HepG2 (cell line): ENCODE data around the gene DQX1. TPM values are rescaled to one million over a fixed set of nuclear protein-coding genes. Genes with fewer than 3 reads are reported as not detected.

Experiments used
- ATAD3A ChIP-seq: sonication (generic); formaldehyde crosslinking; IDR thresholded peaks from 2 replicates; pipeline ENCODE4 v1.4.0; 2020; ENCODE audit warnings: missing genetic modification reagents
- CBFB ChIP-seq: sonication (generic); formaldehyde crosslinking; IDR thresholded peaks from 2 replicates; pipeline ENCODE4 v1.4.0; 2020; ENCODE audit warnings: missing genetic modification reagents
- HDAC2 ChIP-seq: sonication (generic); formaldehyde crosslinking; IDR thresholded peaks from 2 replicates; pipeline ENCODE4 v1.4.0; 2020; ENCODE audit warnings: missing genetic modification reagents
- HNRNPH1 ChIP-seq: fragments of 200-400 bp; formaldehyde crosslinking; optimal IDR thresholded peaks from 2 replicates; pipeline ENCODE3; 2017; ENCODE audit warnings: mild to moderate bottlenecking, low read depth, low read length
- HNRNPLL ChIP-seq: fragments of 200-400 bp; formaldehyde crosslinking; IDR thresholded peaks from 2 replicates; pipeline ENCODE4 v1.6.1; 2017; ENCODE audit warnings: mild to moderate bottlenecking, low read depth, low read length; ENCODE audit not compliant: poor library complexity, severe bottlenecking
- ISX ChIP-seq: sonication (generic); formaldehyde crosslinking; conservative IDR thresholded peaks from 2 replicates; pipeline ENCODE4 v1.5.0; 2020; ENCODE audit warnings: missing genetic modification reagents
- MBNL3 ChIP-seq: fragments of 250-450 bp; sonication (Bioruptor Pico); conservative IDR thresholded peaks from 2 replicates; pipeline ENCODE4 v1.8.0; 2022; ENCODE audit warnings: mild to moderate bottlenecking, inconsistent platforms
- PHF5A ChIP-seq: IDR thresholded peaks from one replicate; pipeline ENCODE4 v1.6.1; 2018; ENCODE audit warnings: low read depth, missing genetic modification reagents; ENCODE audit not compliant: unreplicated experiment
- RBFOX2 ChIP-seq: fragments of 200-400 bp; formaldehyde crosslinking; IDR thresholded peaks from 2 replicates; pipeline ENCODE4 v1.6.1; 2017; ENCODE audit warnings: low read depth, mild to moderate bottlenecking, low read length
- STAT5B ChIP-seq: sonication (generic); formaldehyde crosslinking; IDR thresholded peaks from 2 replicates; pipeline ENCODE4 v1.4.0; 2020; ENCODE audit warnings: missing genetic modification reagents
- STAT6 ChIP-seq: sonication (generic); formaldehyde crosslinking; IDR thresholded peaks from 2 replicates; pipeline ENCODE4 v1.4.0; 2020; ENCODE audit warnings: missing genetic modification reagents, mild to moderate bottlenecking, borderline replicate concordance
- TARDBP ChIP-seq: sonication (generic); formaldehyde crosslinking; IDR thresholded peaks from 2 replicates; pipeline ENCODE4 v1.8.0; 2022; ENCODE audit warnings: mild to moderate bottlenecking, missing genetic modification reagents
- TBL1XR1 ChIP-seq: fragments of 150-350 bp; IDR thresholded peaks from 2 replicates; pipeline ENCODE4 v1.6.1; 2014; ENCODE audit warnings: borderline replicate concordance, low read length; ENCODE audit not compliant: partially characterized antibody
- TIGD3 ChIP-seq: sonication (generic); formaldehyde crosslinking; IDR thresholded peaks from 2 replicates; pipeline ENCODE4 v1.5.1; 2020; ENCODE audit warnings: mild to moderate bottlenecking, missing genetic modification reagents, borderline replicate concordance
- ZNF44 ChIP-seq: sonication (generic); formaldehyde crosslinking; IDR thresholded peaks from 2 replicates; pipeline ENCODE4 v1.5.1; 2020; ENCODE audit warnings: mild to moderate bottlenecking, missing genetic modification reagents
- ZNF607 ChIP-seq: sonication (generic); formaldehyde crosslinking; IDR thresholded peaks from 2 replicates; pipeline ENCODE4 v1.5.1; 2020; ENCODE audit warnings: missing genetic modification reagents, mild to moderate bottlenecking, borderline replicate concordance
- ZNF780A ChIP-seq: sonication (generic); formaldehyde crosslinking; IDR thresholded peaks from 2 replicates; pipeline ENCODE4 v1.8.0; 2022; ENCODE audit warnings: mild to moderate bottlenecking, missing genetic modification reagents, moderate library complexity
- ZSCAN22 ChIP-seq: sonication (generic); formaldehyde crosslinking; IDR thresholded peaks from 2 replicates; pipeline ENCODE4 v1.4.0; 2020; ENCODE audit warnings: mild to moderate bottlenecking, missing genetic modification reagents
- polyA plus RNA-seq, 8 experiments: library from polyadenylated mRNA; depleted of rRNA in 3 of 8; stranded (reverse) in 7 of 8; unstranded in 1 of 8; fragments of >200 nt; fragmentation: Illumina TruSeq in 4 of 8; extraction: Trizol in 4 of 8; gene quantifications; 2 replicates each; pipeline versions ENCODE4 v1.2.1 to v1.2.3, GENCODE V29; 2011 to 2016; ENCODE audit warnings: low read depth in 4 of 8, missing spikeins in 1 of 8, mixed read lengths in 1 of 8; ENCODE audit not compliant: insufficient read depth in 1 of 8
- total RNA-seq, 5 experiments: library from RNA; depleted of rRNA; stranded (reverse); fragments of >200 nt; fragmentation: Illumina TruSeq; extraction: Trizol; gene quantifications; 2 replicates each; pipeline ENCODE4 v1.2.3, GENCODE V29; 2016; ENCODE audit warnings: low read depth in 1 of 5
- TF ChIP-seq, protein P1 (sequence below): sonication (generic); formaldehyde crosslinking; IDR thresholded peaks from 2 replicates; pipeline ENCODE4 v1.4.0; 2020; ENCODE audit warnings: missing genetic modification reagents, mild to moderate bottlenecking, borderline replicate concordance
- TF ChIP-seq, protein P2 (sequence below): fragments of 450-650 bp; IDR thresholded peaks from 2 replicates; pipeline ENCODE4 v1.6.1; 2017; ENCODE audit warnings: mild to moderate bottlenecking

Gene DQX1
- total and polyA plus RNA-seq, 2 of the 13 experiments (the other 11 are each of a cell fraction or from before 2014, with no cell fraction given) = 27.6 to 89.8 TPM

GRCh38 chr2:74496997-74497776 lies 28.8 kb downstream of the DQX1 start (continued):
- TF ChIP-seq, protein P1, sequence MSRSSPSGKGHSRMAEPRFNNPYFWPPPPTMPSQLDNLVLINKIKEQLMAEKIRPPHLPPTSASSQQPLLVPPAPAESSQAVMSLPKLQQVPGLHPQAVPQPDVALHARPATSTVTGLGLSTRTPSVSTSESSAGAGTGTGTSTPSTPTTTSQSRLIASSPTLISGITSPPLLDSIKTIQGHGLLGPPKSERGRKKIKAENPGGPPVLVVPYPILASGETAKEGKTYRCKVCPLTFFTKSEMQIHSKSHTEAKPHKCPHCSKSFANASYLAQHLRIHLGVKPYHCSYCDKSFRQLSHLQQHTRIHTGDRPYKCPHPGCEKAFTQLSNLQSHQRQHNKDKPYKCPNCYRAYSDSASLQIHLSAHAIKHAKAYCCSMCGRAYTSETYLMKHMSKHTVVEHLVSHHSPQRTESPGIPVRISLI (CRISPR knock-in tag) = no peak; the same call in 1 of the 2 replicates
- TF ChIP-seq MBNL3 = no peak
- no peak for TF ChIP-seq ISX (CRISPR knock-in tag)
- TF ChIP-seq, protein P2, sequence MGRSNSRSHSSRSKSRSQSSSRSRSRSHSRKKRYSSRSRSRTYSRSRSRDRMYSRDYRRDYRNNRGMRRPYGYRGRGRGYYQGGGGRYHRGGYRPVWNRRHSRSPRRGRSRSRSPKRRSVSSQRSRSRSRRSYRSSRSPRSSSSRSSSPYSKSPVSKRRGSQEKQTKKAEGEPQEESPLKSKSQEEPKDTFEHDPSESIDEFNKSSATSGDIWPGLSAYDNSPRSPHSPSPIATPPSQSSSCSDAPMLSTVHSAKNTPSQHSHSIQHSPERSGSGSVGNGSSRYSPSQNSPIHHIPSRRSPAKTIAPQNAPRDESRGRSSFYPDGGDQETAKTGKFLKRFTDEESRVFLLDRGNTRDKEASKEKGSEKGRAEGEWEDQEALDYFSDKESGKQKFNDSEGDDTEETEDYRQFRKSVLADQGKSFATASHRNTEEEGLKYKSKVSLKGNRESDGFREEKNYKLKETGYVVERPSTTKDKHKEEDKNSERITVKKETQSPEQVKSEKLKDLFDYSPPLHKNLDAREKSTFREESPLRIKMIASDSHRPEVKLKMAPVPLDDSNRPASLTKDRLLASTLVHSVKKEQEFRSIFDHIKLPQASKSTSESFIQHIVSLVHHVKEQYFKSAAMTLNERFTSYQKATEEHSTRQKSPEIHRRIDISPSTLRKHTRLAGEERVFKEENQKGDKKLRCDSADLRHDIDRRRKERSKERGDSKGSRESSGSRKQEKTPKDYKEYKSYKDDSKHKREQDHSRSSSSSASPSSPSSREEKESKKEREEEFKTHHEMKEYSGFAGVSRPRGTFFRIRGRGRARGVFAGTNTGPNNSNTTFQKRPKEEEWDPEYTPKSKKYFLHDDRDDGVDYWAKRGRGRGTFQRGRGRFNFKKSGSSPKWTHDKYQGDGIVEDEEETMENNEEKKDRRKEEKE = no peak
- no peak for TF ChIP-seq STAT6
- no peak for TF ChIP-seq STAT5B
- TF ChIP-seq TIGD3 (CRISPR knock-in tag) = no peak
- no peak for TF ChIP-seq HNRNPH1
- no peak for TF ChIP-seq ZNF607 (CRISPR knock-in tag)
- TF ChIP-seq PHF5A = peak; percentile 76
- no peak; the same call in 1 of the 2 replicates for TF ChIP-seq ZSCAN22 (CRISPR knock-in tag)
- 0 out of 2 replicates have a peak, but pooled peaks have one; percentile 37 for TF ChIP-seq HDAC2 (CRISPR knock-in tag)
- TF ChIP-seq TARDBP (CRISPR knock-in tag) = no peak; the same call in 1 of the 2 replicates
- TF ChIP-seq TBL1XR1 = no peak
- TF ChIP-seq HNRNPLL = no peak
- no peak for TF ChIP-seq ZNF780A
- no peak for TF ChIP-seq ATAD3A (CRISPR knock-in tag)
- no peak for TF ChIP-seq ZNF44 (CRISPR knock-in tag)
- no peak for TF ChIP-seq RBFOX2
- no peak for TF ChIP-seq CBFB (CRISPR knock-in tag)
